GM12874 (cell line): ENCODE measurements around the gene TOM1.

Experiments
- CTCF ChIP-seq: IDR thresholded peaks from 2 replicates; pipeline ENCODE4 v1.5.1; 2011; ENCODE audit warnings: low read depth, mild to moderate bottlenecking, control low read depth, low read length, moderate library complexity; ENCODE audit not compliant: insufficient read depth

TOM1 gene

GRCh38 chr22:35333220-35333619, 33.5 kb downstream of the TOM1 start:
- no peak for TF ChIP-seq CTCF

- no peak for TF ChIP-seq CTCF
Measured at GRCh38 chr22:35334004-35334403, 34.3 kb downstream of the TOM1 start.

GRCh38 chr22:35335468-35335867, 35.8 kb downstream of the TOM1 start:
- no peak for TF ChIP-seq CTCF

DNA sequence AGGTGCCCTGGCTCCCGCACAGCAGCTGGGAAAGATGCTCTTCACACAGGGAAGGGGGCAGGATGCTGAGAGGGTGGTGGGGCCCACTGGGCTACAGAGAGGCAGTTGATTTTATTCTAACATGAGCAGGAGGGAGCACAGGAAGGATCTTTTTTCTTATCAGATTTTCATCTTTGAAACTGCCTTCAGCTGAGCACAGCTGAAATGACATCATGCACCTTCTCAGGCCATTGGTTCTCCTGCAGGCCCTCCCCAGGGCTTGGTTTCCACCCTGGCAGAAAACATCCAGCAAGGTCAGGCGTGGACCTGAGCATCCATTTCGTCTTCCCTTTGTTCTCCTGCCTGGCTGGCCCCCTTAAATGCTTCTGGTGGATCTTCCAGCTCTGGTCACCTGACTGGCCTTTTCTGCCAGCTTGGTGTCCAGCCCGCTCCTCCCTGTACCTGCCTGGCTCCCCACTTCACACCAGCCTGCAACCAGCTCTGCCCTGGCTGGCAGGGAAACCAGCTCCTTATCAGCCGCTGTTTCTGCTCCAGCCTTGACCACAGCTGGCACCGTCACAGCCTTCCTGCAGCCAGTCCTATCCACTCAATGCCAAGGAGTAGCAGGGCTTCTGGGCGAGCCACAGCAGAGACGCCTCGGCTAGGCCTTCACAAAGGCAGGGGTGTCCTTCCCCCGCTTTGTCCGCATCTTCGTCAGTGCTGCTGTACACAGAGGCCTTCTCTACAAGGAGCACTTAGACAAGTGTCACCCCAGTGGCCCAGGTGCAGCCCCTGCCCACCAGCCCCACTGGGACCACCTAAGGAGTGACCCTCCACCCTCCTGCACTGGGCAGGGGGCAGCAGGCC, 36.5 kb downstream of the TOM1 start:
- no peak for TF ChIP-seq CTCF

DNA sequence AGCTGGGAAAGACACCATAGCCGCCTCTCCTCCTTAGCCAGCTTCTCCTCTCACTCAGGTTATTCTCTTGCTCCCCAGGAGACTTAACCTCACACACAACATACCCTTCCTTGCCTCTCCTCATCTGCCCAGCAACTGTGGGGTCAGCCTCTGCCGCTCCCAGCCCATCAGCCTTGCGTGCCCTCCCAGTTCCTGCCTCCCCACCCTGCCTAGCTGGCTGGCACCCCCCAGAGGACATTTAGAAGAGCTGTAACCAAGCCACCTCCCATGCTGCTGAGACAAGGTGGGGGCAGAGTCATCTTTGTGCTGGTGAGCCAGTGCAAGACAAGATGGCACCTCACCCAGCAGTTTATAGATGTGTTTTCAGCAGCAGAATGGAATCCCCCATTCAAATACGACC, 38.2 kb downstream of the TOM1 start:
- peak; percentile 35; the same call in 1 of the 2 replicates for TF ChIP-seq CTCF

GRCh38 chr22:35341090-35341874, 41.6 kb downstream of the TOM1 start:
- no peak for TF ChIP-seq CTCF

GRCh38 chr22:35342390-35342789, 42.7 kb downstream of the TOM1 start:
- no peak for TF ChIP-seq CTCF
